ENCODE data around the gene KLHL35. TPM values are rescaled to one million over a fixed set of nuclear protein-coding genes. Genes with fewer than 3 reads are reported as not detected.
"Not testable (repeated sequence)": the region's sequence is repeated elsewhere in the genome, so short reads cannot be mapped to it uniquely, and the experiment has no call there.

KLHL35 gene
- total RNA-seq, 1 donor from 2014 or later = 5.3 TPM

DNA sequence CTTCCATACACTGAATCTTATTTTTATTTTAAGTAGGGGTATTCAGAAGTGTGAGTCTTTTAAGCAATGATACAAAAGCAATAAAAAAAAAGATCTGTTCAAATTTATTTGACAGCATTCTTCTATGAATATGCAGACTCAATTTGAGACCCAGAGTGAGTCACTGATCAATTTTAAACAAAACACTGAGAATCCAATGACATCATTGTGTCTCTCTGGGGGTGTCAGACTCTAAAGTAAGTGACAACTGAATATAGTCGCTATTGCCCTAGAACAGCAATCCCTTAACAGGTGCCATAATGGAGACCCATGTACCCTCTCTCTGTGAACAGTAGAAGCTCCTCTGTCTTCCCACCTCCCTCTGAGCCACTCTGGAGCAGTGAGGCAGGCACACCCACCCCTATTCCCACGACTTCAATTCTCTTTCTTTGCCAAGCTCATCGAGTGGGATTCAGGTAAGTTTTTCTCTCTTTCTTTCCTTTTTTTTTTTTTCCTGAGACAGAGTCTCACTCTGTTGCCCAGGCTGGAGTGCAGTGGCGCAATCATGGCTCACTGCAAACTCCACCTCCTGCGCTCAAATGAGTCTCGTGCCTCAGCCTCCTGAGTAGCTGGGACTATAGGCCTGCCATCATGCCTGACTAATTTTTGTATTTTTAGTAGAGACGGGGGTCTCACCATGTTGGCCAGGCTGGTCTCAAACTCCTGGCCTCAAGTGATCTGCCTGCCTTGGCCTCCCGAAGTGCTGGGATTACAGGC, 38.7 kb downstream of the KLHL35 start:
- DNase-seq (ENCODE audit: low spot score) = no peak

DNA sequence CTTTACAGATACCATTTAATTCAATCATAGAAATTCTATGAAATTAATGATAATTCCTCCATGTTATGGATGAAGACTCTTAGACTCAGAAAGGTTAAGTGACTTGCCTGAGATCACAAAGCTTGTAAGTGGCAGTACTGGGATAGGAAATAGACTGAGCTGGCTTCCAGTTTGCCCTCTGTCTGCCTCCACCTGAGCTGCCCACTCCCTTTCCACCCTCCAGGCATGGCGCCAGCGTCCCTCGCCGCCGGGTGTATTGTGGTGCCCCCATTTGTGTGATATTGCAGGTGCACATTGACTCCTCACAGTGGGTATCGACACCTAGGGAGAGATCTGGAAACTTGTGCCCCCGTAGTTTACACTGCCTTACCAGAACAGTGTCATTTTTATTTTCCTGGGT, 43.1 kb downstream of the KLHL35 start:
- no peak for DNase-seq (ENCODE audit: low spot score)

DNA sequence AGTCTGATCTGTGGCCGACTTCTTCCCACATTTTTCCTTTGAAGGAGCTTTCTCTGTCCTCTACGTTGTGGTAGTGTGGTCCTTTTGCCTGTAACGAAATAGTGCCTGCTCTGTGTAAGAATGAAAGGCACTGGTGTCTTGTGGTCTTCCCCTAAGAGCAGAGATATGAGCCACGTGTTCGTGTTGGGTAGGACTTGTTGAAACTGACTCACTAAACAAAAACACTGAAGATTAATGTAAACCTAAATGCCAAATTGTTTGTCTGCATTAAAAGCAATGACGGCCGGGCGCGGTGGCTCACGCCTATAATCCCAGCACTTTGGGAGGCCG, 43.8 kb downstream of the KLHL35 start:
- DNase-seq (ENCODE audit: low spot score) = no peak

DNA sequence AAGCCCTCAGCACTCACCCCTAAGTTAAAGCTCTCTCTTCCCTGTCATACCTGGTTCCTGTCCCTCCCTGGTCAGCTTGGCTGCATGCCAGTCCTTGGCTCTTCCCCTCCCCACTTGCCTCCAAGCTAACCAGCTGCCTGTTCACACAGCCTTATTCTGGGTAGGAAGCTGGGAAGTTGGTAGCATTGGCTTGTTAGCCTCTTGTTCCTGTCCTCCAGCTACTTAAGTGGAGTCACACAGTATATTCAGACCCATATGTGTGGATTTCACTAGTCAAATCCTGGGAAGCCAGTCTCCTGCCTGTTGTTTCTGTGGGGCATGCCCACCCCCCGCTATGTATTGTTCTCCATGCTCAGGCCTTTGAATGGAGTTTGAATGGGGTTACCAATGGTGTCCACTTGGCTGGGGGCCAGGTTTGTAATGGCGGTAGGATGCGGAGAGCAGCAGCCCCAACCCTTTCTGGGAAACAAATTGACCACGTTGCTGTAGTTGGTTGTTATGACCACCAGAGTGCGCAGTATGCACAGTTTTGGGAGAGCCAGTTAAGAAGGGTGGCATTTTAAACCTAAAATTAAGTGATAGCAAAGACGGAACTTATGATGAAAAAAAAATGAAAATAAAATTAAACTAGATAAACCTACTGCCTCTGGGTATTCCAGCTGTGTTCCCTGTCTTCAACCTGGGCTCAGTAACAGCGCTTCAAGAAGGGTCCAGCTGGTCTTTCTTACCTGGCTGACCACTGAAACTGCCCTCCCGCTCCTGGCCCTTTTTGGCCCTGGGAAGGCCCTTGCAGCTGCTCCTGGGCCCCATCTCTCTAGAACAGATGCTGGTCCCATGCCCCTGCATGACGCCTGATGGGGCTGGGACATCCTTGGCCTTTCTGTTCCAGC, 44.4 kb downstream of the KLHL35 start:
- peak; percentile 77 for DNase-seq (ENCODE audit: low spot score)

DNA sequence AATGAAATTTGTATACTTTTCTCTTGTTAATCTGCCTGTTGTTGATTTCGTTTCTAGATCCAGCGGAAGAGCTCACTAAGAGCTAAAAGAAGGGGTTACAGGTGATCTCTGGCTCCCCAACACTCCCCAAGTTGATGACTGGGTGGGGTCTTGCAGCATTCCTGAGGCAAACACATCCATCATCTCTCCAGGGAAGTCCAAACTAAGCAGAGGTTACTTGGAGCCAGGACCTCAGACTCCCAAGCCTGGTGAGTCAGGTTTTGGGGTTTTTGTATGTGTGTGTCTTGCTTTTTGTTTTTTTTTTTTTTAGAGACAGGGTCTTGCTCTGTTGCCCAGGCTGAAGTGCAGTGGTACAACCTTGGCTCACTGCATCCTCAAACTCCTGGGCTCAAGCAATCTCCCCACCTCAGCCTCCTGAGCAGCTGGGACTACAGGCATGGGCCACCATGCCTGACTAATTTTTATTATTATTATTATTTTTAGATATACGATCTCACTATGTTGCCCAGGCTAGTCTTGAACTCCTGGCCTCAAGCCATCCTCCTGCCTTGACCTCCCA, 45.2 kb downstream of the KLHL35 start:
- DNase-seq (ENCODE audit: low spot score) = no peak

DNA sequence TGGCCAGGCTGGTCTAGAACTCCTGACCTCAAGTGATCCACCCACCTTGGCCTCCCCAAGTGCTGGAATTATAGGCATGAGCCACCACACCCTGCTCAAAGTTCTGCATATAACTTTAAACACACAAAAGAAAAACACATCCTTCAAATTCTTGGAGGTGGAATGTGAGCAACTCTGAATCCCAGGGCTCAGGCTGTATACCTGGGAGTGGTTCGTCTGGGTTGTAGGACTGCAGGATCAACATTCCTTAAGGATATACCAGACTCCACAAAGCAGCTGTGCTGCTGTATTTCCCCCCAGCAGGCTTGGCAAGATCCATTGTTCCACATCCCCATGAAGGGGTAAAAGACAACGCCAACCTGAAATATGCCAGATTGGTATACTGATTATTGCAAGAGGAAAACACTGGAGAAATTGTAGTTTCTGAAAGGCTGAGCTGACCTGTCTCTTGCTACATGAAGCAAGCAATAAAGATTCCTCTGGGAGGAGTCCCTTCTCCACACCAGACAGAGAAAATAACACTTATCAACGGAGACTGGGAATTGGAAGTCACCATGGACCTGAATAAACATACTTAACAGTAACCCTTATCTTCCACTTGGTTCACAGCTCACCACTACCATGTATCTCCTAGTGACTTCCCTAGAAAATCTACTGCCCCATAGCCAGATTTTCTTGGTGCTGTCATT, 45.9 kb downstream of the KLHL35 start:
- DNase-seq (ENCODE audit: low spot score) = no peak

DNA sequence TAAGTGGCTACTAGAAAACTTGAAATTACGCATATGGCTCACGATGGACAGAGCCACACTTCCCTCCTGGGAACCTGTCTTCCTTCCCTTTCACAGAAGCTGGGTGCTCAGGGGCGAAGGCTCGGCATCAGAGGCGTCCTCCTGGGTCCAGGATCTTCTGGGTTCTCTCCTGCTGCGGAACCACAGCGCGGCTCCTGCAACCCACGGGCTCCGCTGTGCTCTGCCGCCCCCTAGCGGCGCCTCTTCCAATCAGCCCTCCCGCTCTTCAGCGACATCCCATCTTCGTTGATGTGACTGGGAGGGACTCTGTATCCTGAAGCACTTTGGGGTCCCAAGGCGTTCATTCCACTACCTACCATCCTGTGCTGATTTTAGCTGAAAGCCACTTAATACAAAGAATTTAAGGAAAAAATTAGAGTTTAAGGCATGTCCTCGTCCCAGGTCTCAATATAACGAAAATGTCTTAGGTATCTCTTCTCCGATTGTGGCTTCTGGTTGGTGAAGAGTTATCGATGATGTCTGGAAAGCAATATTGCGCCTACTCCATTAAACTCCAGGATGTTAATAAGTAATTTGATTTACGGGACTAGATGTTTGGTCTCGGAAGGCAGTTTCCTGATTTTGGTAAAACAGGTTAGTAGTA, 48.4 kb downstream of the KLHL35 start:
- DNase-seq (ENCODE audit: low spot score) = peak; percentile 66

DNA sequence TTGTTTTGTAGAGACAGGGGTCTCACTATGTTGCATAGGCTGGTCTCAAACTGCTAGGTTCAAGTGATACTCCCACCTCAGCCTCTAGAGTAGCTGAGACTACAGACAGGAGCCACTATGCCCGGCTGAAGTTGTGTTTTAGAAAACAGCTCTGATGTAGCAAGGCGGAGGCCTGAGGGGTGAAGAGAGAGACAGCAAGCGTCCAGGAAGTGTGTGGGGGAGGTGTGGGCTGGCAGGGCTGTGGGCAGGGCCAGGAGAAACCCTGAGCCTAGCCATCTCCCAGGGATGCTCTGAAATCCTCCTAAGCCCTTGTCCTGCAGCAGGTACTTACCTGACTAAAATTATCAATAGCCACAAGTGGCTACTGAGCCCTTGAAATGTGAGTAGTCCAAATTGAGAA, 49.8 kb downstream of the KLHL35 start:
- no peak for DNase-seq (ENCODE audit: low spot score)

DNA sequence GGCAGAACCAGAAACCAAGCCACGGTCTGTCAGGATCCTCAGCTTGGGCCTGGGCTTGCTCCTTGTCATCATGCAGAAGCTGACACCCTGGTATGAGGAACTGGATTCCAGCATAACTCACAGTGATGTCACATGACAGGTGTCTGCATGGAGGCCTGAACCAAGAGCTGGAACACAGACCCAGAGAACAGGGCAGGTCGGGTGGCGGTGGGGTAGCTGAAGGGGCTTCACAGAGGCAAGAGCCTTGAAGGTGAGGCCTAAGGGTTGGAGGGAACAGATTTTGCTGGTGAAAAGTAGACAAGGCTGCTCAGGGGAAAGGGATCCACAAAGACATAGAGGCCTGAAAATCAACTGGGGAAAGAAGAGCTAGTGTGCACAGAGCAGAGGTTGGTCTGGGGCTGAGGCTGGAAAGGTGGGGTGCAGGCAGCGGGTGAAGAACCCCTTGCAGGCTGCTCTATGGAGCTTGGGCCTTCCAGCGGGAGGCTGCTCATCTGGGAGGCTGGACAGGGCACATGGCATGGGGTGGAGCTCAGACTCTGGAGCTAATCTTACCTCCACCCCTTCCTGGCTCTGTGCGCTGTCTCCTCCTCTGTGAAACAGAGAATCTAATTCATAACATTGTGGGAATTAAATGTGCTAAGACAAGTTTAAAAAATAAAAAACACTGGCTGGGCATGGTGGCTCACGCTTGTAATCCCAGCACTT, 52.1 kb downstream of the KLHL35 start:
- peak; percentile 64 for DNase-seq (ENCODE audit: low spot score)

DNA sequence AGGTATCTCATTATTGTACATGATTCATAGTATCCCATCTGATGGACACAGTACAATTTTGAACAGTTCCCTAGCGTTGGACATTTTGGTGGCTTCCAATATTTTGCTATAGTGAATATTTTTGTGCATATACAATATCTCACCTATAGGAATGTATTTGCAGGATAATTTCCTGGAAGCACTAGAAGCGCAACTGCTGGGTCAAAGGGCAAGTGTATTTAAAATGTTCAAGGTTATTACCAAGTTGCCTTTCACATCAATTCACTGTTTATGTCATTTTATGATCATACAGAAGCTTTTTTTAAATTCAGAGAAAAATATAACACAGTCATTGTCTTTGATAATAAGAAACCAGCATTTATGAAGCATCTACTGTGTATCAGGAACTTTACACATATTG, 52.8 kb downstream of the KLHL35 start:
- DNase-seq (ENCODE audit: low spot score) = no peak

DNA sequence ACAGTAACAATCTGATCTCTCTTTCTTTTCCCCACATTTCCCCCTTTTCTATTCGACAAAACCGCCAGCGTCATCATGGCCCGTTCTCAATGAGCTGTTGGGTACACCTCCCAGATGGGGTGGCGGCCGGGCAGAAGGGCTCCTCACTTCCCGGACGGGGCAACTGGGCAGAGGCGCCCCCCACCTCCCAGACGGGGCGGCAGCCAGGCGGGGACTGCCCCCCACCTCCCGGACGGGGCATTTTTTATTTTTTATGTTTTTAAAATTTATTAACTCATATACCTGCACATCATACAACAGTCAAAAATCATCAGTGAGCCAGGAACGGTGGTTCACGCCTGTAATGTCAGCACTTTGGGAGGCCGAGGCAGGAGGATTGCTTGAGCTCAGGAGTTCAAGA, 54.2 kb downstream of the KLHL35 start:
- DNase-seq (ENCODE audit: low spot score) = not testable (repeated sequence)

DNA sequence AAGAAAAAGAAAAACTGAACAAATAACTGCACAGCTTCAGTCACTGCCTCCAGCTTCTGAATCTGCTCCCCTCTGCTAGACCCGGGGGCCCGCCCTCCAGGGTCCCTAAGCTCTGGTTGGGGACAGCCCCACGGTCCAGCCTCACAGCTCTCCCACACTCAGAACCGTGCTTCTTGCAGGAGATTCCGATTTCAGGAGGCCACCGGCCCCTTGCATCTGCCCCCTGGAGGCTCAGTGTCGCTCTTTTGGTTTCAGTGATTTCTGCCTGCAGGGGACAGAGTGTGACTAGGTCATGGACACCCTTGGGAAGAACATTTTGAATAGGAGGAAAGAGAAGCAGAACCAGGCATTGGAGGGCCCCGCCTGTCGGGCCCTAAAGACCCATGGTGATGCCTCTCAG, 56.8 kb downstream of the KLHL35 start:
- no peak for DNase-seq (ENCODE audit: low spot score)

DNA sequence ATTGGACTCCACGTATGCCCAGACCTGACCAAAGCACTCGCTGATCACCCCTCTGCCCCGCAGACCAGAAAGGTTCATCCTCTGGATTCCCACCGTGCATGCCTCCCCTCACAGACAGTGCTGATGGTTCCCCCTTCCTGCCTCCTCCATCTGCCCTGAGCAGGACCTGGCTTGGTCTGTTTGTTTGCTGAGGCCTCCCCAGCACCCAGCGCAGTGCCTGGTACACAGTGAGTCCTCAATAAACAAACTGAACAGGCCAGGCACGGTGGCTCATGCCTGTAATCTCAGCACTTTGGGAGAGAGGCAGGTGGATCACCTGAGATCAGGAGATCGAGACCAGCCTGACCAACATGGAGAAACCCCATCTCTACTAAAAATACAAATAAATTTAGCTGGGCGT, 57.4 kb downstream of the KLHL35 start:
- DNase-seq (ENCODE audit: low spot score) = no peak

DNA sequence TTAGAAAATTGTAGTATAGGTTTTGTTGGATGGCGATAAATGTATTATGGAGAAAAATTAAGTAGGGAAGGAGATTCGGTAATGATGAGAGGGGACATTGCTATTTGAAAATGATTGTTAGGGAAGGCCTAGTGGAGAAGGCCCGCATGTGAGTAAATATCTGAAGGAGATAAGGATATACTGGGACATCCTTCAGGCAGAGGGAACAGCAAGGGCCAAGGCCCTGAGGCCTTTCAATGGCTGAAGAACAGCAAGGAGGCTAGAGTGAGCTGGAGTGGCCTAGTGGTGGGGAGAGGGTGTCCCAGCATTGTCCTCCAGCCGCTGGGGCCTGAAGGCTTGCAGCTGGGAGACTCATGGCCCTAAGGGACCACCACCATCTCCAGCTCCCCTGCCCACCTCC, 58.4 kb downstream of the KLHL35 start:
- no peak for DNase-seq (ENCODE audit: low spot score)

DNA sequence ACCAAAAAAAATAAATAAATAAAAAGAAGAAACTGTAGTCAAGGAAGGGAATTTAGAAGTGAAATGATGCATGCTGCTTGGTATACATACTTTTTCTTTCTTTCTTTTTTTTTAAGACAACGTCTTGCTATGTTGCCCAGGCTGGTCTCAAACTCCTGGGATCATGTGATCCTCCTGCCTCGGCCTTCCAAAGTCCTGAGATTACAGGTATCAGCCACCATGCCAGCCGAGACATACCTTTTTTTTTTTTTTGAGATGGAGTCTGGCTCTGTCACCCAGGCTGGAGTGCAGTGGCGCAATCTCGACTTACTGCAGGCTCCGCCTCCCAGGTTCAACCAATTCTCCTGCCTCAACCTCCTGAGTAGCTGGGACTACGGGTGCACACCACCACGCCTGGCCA, 59.8 kb downstream of the KLHL35 start:
- DNase-seq (ENCODE audit: low spot score) = no peak

Other genes with a start within 250 kb of the KLHL35 start
- gene TPBGL, start 192.4 kb downstream of the KLHL35 start, total RNA-seq (ENCODE audit: insufficient read depth, low replicate concordance) = 0.24 TPM
- gene ARRB1, start 81.5 kb downstream of the KLHL35 start, total RNA-seq (ENCODE audit: insufficient read depth, low replicate concordance) = 7.5 TPM
- 1,308 TPM for gene RPS3, start 33.7 kb downstream of the KLHL35 start, total RNA-seq (ENCODE audit: insufficient read depth, low replicate concordance)
- gene GDPD5, start 92.7 kb upstream of the KLHL35 start, total RNA-seq (ENCODE audit: insufficient read depth, low replicate concordance) = 54.4 TPM
- 1,357 TPM for gene SERPINH1, start 129.1 kb upstream of the KLHL35 start, total RNA-seq (ENCODE audit: insufficient read depth, low replicate concordance)
- 10.4 TPM for gene MAP6, start 235.8 kb upstream of the KLHL35 start, total RNA-seq (ENCODE audit: insufficient read depth, low replicate concordance)